HAP-1 (cell line): ENCODE results near the gene HTRA1.

ENCODE experiments used
- DNase-seq, 2 experiments: peaks; one replicate each; pipeline ENCODE4 v3.0.0-alpha.2; 2016 to 2020; ENCODE audit warnings: low spot score in 2 of 2
- H3K27me3 ChIP-seq: fragments of 250-450 bp; sonication (Bioruptor Pico); 2 replicates; pipeline ENCODE4 v1.5.1; 2020; ENCODE audit warnings: low read depth, mild to moderate bottlenecking, moderate library complexity
- H3K36me3 ChIP-seq: fragments of 250-450 bp; sonication (Bioruptor Pico); replicated peaks from 2 replicates; pipeline ENCODE4 v1.5.1; 2020; ENCODE audit warnings: mild to moderate bottlenecking
- H3K4me1 ChIP-seq: fragments of 250-450 bp; sonication (Bioruptor Pico); 2 replicates; pipeline ENCODE4 v1.5.1; 2020; ENCODE audit warnings: mild to moderate bottlenecking
- H3K4me3 ChIP-seq: fragments of 250-450 bp; sonication (Bioruptor Pico); 2 replicates; pipeline ENCODE4 v1.5.1; 2020; ENCODE audit warnings: mild to moderate bottlenecking, moderate library complexity
- H3K9me3 ChIP-seq: fragments of 250-450 bp; sonication (Bioruptor Pico); 2 replicates; pipeline ENCODE4 v1.5.1; 2020; ENCODE audit warnings: mild to moderate bottlenecking, moderate library complexity
- in situ Hi-C: fragments of 300-500 bp; cut with MboI; formaldehyde crosslinking; loops from 3 replicates; pipeline ENCODE4 v1.14.3; 2020; ENCODE audit warnings: low sequenced_read_pairs, inconsistent platforms, mixed read lengths

Gene HTRA1

DNA sequence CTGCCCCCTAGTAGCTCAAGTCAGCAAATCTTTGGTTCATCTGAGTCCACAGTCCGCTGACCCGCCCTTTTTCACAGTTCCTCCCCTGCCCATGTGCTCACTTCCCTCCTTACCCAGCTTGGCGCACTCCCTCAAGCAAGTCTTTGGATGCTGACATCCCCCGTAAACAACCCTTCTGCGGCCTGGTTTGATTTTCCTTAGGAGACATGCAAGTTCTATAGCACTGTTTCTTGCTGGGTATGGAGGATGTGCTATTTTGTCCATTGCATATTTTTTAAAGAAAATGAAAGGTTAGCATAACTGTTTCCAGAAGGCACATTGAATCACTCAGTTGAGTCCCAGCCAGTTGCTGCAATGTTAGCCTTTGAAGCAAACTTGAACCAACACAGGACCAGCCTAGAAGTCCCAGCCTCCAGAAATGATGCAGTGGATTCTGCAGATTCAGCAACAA, 38.2 kb downstream of the HTRA1 start:
- Histone ChIP-seq H3K9me3 (no peaks in the 10 kb centered on the region), H3K27me3 (no peaks in the 10 kb centered on the region), H3K4me3 (no peak overlapping the region), H3K4me1 (peaks cover 20% of the 10 kb centered on the region), H3K36me3 (no peaks in the 10 kb centered on the region)
- DNase-seq = no peak
- in situ Hi-C loops = no loop called here

DNA sequence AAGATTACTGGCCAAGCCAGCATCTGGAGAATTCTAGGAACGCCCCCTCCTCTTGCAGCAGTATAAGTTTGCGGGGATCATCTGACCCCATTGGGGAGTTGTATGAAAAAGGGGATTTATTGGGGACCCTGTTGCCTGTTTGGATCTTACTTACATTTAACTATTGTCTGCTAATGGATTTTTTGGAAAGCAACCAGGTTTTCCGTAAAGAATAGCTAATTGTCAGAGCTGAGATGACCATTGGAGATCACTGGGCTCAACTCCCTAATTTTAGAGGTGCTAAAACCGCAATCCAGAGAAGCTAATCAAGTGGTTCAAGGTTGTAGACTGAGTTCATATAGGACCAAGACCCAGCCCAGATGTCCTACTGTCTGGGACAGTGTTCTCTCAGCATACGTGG, 38.8 kb downstream of the HTRA1 start:
- no peak for DNase-seq
- Histone ChIP-seq H3K9me3 (no peaks in the 10 kb centered on the region), H3K4me1 (peaks cover 13% of the 10 kb centered on the region), H3K4me3 (no peak overlapping the region), H3K36me3 (no peaks in the 10 kb centered on the region), H3K27me3 (no peaks in the 10 kb centered on the region)
- in situ Hi-C loops = no loop called here

DNA sequence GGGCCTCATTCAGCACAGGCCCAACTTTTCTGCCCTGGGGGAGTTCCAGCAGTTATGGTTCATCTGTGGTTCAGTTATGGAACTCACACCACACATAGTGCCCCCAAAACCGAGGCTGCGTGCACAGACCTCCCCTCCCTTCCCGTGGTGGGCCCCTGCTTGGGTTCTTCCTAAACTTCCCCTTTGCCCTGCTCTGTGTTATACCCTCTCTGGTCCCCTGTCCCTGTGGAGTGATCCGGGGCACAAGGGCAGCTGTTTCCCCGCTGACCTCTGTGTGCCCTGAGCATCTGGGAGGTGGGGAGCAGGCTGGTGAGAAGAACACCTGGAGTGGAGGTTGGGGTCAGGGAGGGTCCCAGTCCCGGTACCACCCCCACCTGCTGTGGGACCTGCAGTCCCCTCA, 39.4 kb downstream of the HTRA1 start:
- no peaks in the 10 kb centered on the region for H3K36me3 ChIP-seq
- in situ Hi-C loops = no loop called here
- H3K9me3 ChIP-seq = no peaks in the 10 kb centered on the region
- peaks cover 11% of the 10 kb centered on the region for H3K4me1 ChIP-seq
- no peak overlapping the region for H3K4me3 ChIP-seq
- no peak for DNase-seq
- H3K27me3 ChIP-seq = no peaks in the 10 kb centered on the region

DNA sequence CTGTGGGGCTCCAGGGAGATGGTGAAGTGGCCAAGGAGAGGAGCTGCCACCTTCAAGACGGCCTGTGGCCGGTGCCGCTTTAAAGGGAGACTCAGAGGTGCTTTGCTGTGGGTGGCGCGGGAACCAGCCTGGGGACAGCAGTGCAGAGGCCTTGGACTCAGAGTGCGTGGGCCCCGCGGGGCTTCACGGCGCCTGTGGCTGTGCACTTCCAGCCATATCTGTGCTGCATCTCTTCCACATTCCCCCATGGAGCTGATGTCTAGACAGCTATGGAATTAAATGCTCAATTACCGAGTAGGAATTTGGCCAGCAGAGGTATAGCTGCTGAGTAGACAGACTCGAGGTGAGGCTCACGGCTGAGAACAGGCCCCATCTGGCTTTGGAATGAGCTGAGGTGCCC, 41.7 kb downstream of the HTRA1 start:
- in situ Hi-C loops = no loop called here
- H3K9me3 ChIP-seq = no peaks in the 10 kb centered on the region
- H3K27me3 ChIP-seq = no peaks in the 10 kb centered on the region
- H3K4me1 ChIP-seq = no peaks in the 10 kb centered on the region
- no peaks in the 10 kb centered on the region for H3K36me3 ChIP-seq
- no peak for DNase-seq
- H3K4me3 ChIP-seq = no peak overlapping the region

DNA sequence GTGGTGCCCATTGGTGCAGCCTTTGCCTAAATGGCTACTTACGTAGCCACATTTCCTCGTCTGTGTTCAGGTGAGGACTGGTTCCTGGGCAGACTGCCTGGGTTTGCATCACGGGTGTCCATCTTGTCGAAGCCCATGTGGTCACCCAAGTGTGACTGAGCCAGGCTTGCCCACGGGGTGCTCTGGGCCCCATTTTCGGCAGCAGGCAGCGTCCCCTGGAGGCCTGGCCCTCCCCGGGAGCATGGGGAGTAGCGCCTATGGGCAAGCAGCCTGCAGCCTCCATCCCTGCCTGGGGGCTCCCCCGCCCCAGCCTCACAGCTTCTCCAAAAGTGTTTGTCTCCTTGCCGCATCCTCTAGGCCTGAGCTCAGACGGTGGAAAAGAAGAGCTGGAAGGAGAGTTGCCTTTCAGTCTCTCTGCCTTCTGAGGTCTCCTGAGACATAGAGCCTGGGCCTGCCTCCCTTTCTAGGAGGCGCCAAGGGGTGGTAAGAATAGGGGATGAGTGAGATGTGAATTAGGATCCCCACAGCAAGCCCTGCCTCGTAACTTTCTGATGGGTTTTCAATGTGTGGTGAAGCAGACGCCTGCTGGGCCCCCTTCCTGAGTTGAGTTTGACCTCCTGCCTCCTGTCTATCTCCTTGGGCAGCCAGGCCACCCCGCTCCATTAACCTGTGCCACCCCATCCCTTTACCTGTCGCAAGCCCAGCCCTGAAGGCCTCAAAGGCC, 42.7 kb downstream of the HTRA1 start:
- Histone ChIP-seq H3K36me3 (no peaks in the 10 kb centered on the region), H3K4me3 (no peak overlapping the region), H3K9me3 (no peaks in the 10 kb centered on the region), H3K4me1 (no peaks in the 10 kb centered on the region), H3K27me3 (no peaks in the 10 kb centered on the region)
- no peak for DNase-seq
- in situ Hi-C loops = no loop called here

DNA sequence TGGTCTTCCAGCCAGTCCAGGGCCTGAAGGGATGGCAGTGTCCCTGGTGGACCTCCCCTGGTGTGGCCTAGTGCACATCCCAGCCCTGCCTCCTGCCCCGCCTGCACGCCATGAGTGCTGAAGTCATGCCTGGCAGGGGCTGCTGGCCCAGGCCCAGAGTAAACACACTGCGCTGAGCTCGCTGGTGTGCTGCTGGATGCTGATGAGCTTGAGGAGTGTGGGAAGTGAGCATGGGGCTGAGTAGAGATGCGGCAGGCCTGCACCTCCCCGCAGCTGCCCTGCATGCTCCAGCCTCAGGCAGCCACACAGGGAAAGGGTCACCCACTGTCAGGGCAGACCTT, 43.2 kb downstream of the HTRA1 start:
- in situ Hi-C loops = no loop called here
- Histone ChIP-seq H3K36me3 (no peaks in the 10 kb centered on the region), H3K4me3 (no peak overlapping the region), H3K27me3 (no peaks in the 10 kb centered on the region), H3K4me1 (no peaks in the 10 kb centered on the region), H3K9me3 (no peaks in the 10 kb centered on the region)
- no peak for DNase-seq

DNA sequence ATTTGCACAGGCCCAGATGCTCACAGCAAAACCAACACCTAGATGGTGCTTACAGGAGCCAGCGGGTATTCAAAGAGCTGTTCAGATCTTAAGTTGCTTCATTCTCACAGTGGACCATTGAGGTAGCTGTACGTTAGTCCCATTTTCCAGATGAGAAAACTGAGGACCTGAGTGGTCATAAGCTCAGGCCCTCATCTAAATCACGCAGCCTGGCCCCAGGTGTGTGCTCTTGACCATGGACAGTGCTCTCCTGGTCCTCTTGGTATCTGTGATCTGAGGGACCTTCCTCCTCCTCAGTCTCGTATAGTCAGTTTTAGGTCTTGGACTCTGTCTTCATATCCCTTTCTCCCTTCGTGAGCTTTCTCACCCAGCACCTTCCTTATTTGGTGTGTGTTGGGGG, 43.7 kb downstream of the HTRA1 start:
- Histone ChIP-seq H3K4me3 (no peak overlapping the region), H3K4me1 (no peaks in the 10 kb centered on the region), H3K27me3 (no peaks in the 10 kb centered on the region), H3K9me3 (no peaks in the 10 kb centered on the region), H3K36me3 (no peaks in the 10 kb centered on the region)
- no peak for DNase-seq
- in situ Hi-C loops = no loop called here

DNA sequence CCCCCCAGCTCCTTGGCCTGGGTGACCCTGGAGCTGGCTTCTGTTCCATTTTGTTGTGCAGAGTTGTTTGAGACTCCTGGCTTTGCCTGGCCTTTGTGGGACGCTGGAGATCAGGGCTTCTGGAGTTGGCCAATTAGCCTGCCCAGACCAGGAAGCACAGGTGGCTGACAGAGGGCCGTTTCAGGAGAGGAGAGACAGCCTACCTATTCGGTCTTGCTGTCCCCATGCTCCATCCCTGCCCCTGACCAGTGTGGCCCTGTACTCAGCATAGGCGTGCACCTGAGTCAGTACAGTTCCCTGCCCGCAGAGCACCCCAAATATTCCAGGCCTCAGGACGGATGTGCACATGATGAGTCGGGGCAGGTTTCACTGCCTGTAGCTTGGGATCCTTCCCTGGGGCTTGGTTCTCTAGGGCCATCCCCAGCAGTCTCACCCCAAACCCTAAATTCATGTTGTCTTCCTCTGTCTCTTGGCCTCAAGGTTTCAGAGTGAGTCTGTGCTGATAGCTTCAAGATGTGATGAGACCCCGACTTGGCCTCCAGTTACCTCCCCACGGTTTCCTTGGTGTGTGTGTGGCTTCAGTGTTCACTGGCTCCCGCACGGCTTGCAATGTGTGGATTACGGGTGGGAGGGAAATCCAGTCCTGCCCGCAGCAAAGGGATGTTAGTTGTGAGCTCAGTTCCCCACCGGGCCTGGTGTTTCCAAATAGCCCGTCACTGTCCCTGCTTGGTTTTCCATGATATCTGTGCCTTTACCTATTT, 44.7 kb downstream of the HTRA1 start:
- Histone ChIP-seq H3K27me3 (no peaks in the 10 kb centered on the region), H3K4me1 (no peaks in the 10 kb centered on the region), H3K36me3 (no peaks in the 10 kb centered on the region), H3K9me3 (no peaks in the 10 kb centered on the region), H3K4me3 (no peak overlapping the region)
- DNase-seq = no peak
- in situ Hi-C loops = no loop called here

DNA sequence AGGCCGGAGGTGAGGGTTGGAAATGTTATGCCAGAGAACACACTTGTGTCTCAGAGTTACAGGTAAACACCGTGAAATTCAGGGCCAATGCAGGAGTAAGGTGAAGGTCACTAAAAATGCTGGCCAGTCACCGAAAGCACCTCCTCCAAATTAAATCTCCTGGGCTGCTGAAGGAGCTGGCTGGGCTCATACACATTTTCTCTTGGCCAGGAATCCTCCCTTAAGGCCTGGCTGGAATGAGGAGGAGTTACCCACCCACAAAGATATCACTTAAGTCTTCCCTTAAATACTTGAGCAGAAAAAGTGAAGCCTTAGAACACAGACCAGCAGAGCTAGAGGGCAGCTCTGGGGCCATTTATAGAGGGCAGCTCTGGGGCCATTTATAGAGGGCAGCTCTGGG, 46.3 kb downstream of the HTRA1 start:
- in situ Hi-C loops = no loop called here
- H3K36me3 ChIP-seq = no peaks in the 10 kb centered on the region
- no peak for DNase-seq
- H3K4me3 ChIP-seq = no peak overlapping the region
- H3K9me3 ChIP-seq = no peaks in the 10 kb centered on the region
- H3K4me1 ChIP-seq = no peaks in the 10 kb centered on the region
- H3K27me3 ChIP-seq = no peaks in the 10 kb centered on the region

DNA sequence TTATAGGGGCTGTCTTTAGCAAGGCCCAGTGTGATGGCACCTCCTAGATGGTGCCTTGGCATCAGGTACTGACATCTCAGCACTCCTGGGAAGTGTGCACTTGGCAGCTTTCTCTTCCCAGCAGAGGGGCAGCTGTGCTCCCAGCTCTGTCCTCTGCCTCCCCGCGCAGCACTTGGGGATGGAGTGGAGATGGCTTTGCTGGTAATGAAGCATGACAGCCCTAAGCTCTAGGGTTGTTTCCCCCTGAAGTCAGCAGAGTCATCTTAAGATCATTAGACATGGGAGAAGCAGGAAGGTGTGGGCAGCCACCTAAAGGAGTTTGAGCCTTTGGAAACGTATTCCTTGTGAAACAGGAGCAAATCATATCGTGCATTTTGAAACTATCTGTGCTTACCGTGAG, 46.7 kb downstream of the HTRA1 start:
- Histone ChIP-seq H3K36me3 (no peaks in the 10 kb centered on the region), H3K27me3 (no peaks in the 10 kb centered on the region)
- DNase-seq = no peak

DNA sequence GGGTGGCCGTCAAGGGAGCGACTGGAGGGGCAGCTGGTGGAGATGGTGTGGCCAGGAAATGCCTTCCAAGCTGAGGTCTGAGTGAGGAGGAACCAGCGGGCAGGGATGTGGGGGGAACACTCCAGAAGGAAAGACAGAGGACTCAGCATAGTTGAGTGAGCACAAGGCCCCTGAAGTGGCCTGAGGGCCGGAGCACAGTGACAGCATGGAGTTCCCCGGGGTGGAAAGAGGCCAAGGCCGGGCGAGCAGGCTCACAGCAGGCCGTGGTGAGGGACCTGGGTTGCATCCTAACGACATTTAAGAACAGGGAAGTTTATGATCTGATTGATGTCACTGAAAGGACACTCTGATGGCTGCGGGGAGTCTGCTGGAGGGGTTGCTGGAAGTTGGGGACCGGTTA, 48.0 kb downstream of the HTRA1 start:
- no peaks in the 10 kb centered on the region for H3K36me3 ChIP-seq
- in situ Hi-C loops = no loop called here
- H3K4me3 ChIP-seq = no peak overlapping the region
- H3K4me1 ChIP-seq = no peaks in the 10 kb centered on the region
- no peaks in the 10 kb centered on the region for H3K9me3 ChIP-seq
- H3K27me3 ChIP-seq = no peaks in the 10 kb centered on the region
- DNase-seq = no peak

More for the DNA sequence above, 46.7 kb downstream of the HTRA1 start:
- H3K4me3 ChIP-seq = no peak overlapping the region
- in situ Hi-C loops = no loop called here
- no peaks in the 10 kb centered on the region for H3K4me1 ChIP-seq
- H3K9me3 ChIP-seq = no peaks in the 10 kb centered on the region

DNA sequence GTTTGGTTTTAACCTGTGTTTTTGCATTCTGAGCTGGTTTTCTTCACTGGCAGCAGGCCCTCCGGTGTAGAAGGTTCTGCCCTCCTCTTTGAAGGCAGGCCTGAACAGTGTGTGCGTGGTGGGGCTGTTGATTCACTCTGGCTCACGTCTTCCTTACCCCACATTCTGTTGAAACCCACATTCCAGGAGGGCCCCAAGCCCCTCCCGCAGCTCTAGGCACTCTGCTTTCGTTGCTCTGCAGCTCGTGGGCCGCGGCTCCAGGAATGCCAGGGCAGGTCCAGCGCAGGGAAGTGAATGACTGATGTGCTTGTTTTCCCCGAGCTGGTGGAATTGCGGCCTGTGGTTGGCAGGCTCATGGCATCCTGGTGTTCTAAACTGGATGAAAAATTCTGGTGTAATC, 49.0 kb downstream of the HTRA1 start:
- in situ Hi-C loops = no loop called here
- H3K4me3 ChIP-seq = no peak overlapping the region

DNA sequence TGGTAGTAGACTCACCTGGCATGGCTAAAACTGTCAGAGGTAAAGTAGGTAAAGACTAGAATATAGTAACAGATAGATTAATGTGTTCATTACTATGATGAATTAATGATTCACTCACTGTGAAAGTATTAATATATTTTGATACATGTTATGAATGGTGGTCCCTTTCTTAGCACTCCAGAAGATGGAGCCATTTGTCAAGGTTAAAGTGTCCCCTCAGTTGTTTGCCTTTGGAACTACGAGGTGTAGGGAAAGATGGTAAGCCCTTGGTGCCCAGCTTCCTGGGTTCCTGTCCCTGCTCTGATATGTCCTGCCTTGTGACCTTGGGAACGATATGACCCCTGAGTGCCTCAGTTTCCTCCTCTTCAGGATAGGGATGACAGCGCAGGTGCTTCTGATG, 49.4 kb downstream of the HTRA1 start:
- H3K27me3 ChIP-seq = no peaks in the 10 kb centered on the region
- no peaks in the 10 kb centered on the region for H3K4me1 ChIP-seq
- no peak overlapping the region for H3K4me3 ChIP-seq
- DNase-seq = no peak
- in situ Hi-C loops = no loop called here
- H3K9me3 ChIP-seq = no peaks in the 10 kb centered on the region
- H3K36me3 ChIP-seq = no peaks in the 10 kb centered on the region

More for the DNA sequence above, 49.0 kb downstream of the HTRA1 start:
- no peaks in the 10 kb centered on the region for H3K9me3 ChIP-seq
- no peak for DNase-seq
- H3K36me3 ChIP-seq = no peaks in the 10 kb centered on the region
- H3K4me1 ChIP-seq = no peaks in the 10 kb centered on the region
- H3K27me3 ChIP-seq = no peaks in the 10 kb centered on the region

DNA sequence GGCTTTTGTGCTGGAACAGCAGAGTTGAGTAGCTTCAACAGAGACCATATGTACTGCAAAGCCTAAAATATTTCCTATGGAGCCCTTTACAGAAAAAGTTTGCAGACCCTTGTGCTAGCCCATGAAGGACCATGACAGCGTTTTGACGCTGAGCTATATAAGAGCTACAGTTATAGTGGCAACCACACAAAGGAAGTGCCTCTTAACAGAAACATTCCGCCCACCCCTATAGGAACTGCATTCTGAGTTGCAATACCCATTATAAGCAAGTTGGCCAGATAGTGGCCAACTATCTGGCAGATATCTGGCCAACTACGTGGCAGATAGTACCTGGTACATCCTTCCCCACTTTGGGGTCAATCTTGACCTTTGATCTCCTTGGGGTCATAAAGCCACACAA, 51.7 kb downstream of the HTRA1 start:
- in situ Hi-C loops = no loop called here
- no peak for DNase-seq
- H3K9me3 ChIP-seq = no peaks in the 10 kb centered on the region

More for the DNA sequence above, 51.7 kb downstream of the HTRA1 start:
- no peak overlapping the region for H3K4me3 ChIP-seq
- no peaks in the 10 kb centered on the region for H3K4me1 ChIP-seq
- no peaks in the 10 kb centered on the region for H3K27me3 ChIP-seq
- no peaks in the 10 kb centered on the region for H3K36me3 ChIP-seq
